HG03521 (cell line): ENCODE data around the gene CDH23.

ENCODE experiments used
- ATAC-seq: cut with Tn5 transposase; IDR thresholded peaks from one replicate; pipeline ENCODE4 v1.9.1; 2021; ENCODE audit warnings: mild to moderate bottlenecking, moderate library complexity; ENCODE audit not compliant: unreplicated experiment

Gene CDH23

GRCh38 chr10:71369602-71370001 is 27.1 kb upstream of the CDH23 start:
- ATAC-seq, result no peak

- ATAC-seq, result no peak
These were observed 26.7 kb upstream of the CDH23 start for GRCh38 chr10:71370031-71370430.

- ATAC-seq, result no peak
These were observed 25.0 kb upstream of the CDH23 start for GRCh38 chr10:71371750-71372166.

GRCh38 chr10:71372882-71373495 is 23.7 kb upstream of the CDH23 start:
- peak; percentile 46 for ATAC-seq

GRCh38 chr10:71374481-71375233 is 22.1 kb upstream of the CDH23 start:
- no peak for ATAC-seq

- ATAC-seq, result no peak
These were observed 20.8 kb upstream of the CDH23 start for GRCh38 chr10:71375952-71376351.

GRCh38 chr10:71378336-71379117 is 18.2 kb upstream of the CDH23 start:
- ATAC-seq, result no peak

- no peak for ATAC-seq
These were observed 17.5 kb upstream of the CDH23 start for GRCh38 chr10:71379118-71379766.

- no peak for ATAC-seq
These were observed 15.9 kb upstream of the CDH23 start for GRCh38 chr10:71380841-71381240.

GRCh38 chr10:71381611-71382010 is 15.1 kb upstream of the CDH23 start:
- no peak for ATAC-seq

GRCh38 chr10:71382028-71382427 is 14.7 kb upstream of the CDH23 start:
- no peak for ATAC-seq

GRCh38 chr10:71382757-71383156 is 14.0 kb upstream of the CDH23 start:
- no peak for ATAC-seq

GRCh38 chr10:71383972-71384687 is 12.6 kb upstream of the CDH23 start:
- ATAC-seq, result no peak

- no peak for ATAC-seq
These were observed 8.5 kb upstream of the CDH23 start for GRCh38 chr10:71388171-71388570.

- no peak for ATAC-seq
These were observed 8.0 kb upstream of the CDH23 start for GRCh38 chr10:71388583-71389310.

- no peak for ATAC-seq
These were observed 6.8 kb upstream of the CDH23 start for GRCh38 chr10:71389768-71390460.

GRCh38 chr10:71390461-71390835 is 6.3 kb upstream of the CDH23 start:
- ATAC-seq, result no peak

GRCh38 chr10:71390921-71391690 is 5.6 kb upstream of the CDH23 start:
- ATAC-seq, result no peak

GRCh38 chr10:71391701-71392100 is 5.0 kb upstream of the CDH23 start:
- no peak for ATAC-seq
